GM03348 (cell line): Measurements from ENCODE around the gene ZFX.

Source experiments
- DNase-seq: peaks from one replicate; pipeline ENCODE4 v3.0.0; 2012; ENCODE audit warnings: low spot score

ZFX gene

GRCh38 chrX:24241822-24242648, 92.5 kb downstream of the ZFX start:
- DNase-seq: peak; percentile 31

- peak; percentile 27 for DNase-seq
These were observed 93.2 kb downstream of the ZFX start for GRCh38 chrX:24242649-24243175.

- DNase-seq: no peak
These were observed 93.7 kb downstream of the ZFX start for GRCh38 chrX:24243188-24243587.

- peak; percentile 20 for DNase-seq
These were observed 94.2 kb downstream of the ZFX start for GRCh38 chrX:24243692-24244091.

GRCh38 chrX:24245202-24245601, 95.7 kb downstream of the ZFX start:
- DNase-seq: peak; percentile 53

GRCh38 chrX:24248042-24248441, 98.5 kb downstream of the ZFX start:
- DNase-seq: no peak

- no peak for DNase-seq
These were observed 103.5 kb downstream of the ZFX start for GRCh38 chrX:24253030-24253429.

- DNase-seq: no peak
These were observed 103.9 kb downstream of the ZFX start for GRCh38 chrX:24253469-24253868.

- DNase-seq: no peak
These were observed 107.5 kb downstream of the ZFX start for GRCh38 chrX:24257011-24257410.

GRCh38 chrX:24259544-24260240, 110.2 kb downstream of the ZFX start:
- peak; percentile 55 for DNase-seq

- peak; percentile 51 for DNase-seq
These were observed 111.5 kb downstream of the ZFX start for GRCh38 chrX:24260842-24261550.

GRCh38 chrX:24262309-24262708, 112.8 kb downstream of the ZFX start:
- DNase-seq: no peak

- DNase-seq: no peak
These were observed 114.9 kb downstream of the ZFX start for GRCh38 chrX:24264383-24264782.
